GM21528 (cell line): Measurements from ENCODE around the gene FEZF1.

ENCODE experiments used
- ATAC-seq: cut with Tn5 transposase; IDR thresholded peaks from one replicate; pipeline ENCODE4 v1.9.1; 2021; ENCODE audit warnings: mild to moderate bottlenecking, moderate library complexity; ENCODE audit not compliant: unreplicated experiment, low FRiP score

Gene FEZF1

GRCh38 chr7:122304319-122304975, at the start of gene FEZF1:
FEZF1 (minus strand) TSS chr7:122304750; CDS start chr7:122304437, 313 bp downstream.
- ATAC-seq = no peak

GRCh38 chr7:122352454-122352853, 47.9 kb upstream of the FEZF1 start:
- no peak for ATAC-seq

GRCh38 chr7:122350701-122351100, 46.2 kb upstream of the FEZF1 start:
- no peak for ATAC-seq

- ATAC-seq = no peak
Measured at GRCh38 chr7:122344303-122344620, 39.7 kb upstream of the FEZF1 start.

DNA sequence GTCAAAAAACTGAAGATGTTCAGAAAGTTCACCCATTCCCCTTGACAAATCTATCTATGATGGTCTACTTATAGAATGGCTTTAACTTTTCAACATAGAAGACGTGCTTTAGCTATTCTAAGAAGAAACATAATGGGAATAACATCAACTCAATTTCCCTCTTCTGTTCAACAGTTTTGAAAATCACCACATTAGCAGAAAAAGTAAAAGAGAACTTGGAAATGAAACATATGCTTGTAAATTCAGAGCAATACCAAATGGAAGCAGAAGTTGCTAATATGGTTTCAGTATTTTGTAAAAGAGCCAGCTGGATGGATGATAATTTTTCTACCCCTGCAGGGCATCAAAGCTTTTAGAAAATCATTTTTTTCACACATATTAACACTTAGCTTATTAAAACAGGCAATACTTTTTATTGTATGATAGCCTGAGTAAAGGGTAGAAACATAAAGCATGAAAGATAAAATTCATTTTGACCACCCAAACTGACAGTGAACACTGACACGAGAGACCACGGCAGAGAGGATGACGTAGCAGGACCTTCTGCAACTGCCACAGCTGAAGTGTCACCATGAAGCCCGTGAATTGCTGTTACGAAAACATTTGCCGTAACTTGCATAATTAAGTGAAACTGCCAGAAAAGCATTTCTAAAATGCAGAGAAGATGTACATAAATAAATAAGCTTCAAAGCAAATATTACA, 39.2 kb upstream of the FEZF1 start:
- ATAC-seq = no peak

DNA sequence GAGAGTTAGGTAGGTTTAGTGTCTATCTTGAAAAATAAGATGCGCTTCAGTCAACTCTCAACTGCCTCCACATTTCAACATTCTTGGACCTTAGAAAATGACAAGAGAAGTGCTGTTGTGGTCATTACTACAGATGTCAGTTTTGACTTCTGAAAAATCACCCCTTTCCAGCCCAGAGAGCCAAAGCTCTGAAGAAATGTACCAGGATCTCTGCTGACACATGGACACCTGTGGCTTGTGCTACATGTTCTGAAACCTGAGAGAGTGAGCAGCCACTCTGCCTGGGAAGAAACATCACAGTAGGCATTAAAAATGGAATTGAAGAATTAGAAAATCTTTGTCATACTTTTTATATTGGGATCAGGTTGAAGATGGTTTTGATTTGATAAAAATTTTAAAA, 35.9 kb upstream of the FEZF1 start:
- ATAC-seq = no peak

- no peak for ATAC-seq
Measured at GRCh38 chr7:122339145-122339904, 34.8 kb upstream of the FEZF1 start.

GRCh38 chr7:122337011-122337410, 32.5 kb upstream of the FEZF1 start:
- no peak for ATAC-seq

- ATAC-seq = no peak
Measured at GRCh38 chr7:122329145-122329802, 24.7 kb upstream of the FEZF1 start.

DNA sequence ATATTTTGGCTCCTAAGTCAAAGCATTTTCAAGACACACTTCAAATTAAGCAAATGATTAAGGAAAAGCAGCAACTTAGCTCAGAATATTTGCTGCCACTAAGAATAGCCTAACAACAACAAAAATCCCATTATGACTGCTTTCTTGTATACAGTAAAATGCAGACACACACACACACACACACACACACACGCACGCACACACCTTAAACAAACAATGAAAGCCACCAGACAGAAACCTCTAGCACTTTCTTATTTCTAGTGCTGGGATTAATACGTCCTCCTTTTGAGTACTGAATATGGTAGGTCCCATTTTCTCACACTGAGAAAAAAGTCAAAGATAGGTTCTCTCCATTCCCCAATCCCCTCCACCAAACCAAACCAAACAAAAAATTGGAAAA, 23.4 kb upstream of the FEZF1 start:
- ATAC-seq = no peak

GRCh38 chr7:122316467-122317388, 12.2 kb upstream of the FEZF1 start:
- no peak for ATAC-seq

GRCh38 chr7:122315507-122316466, 11.2 kb upstream of the FEZF1 start:
- no peak for ATAC-seq

- no peak for ATAC-seq
Measured at GRCh38 chr7:122314284-122314683, 9.7 kb upstream of the FEZF1 start.

DNA sequence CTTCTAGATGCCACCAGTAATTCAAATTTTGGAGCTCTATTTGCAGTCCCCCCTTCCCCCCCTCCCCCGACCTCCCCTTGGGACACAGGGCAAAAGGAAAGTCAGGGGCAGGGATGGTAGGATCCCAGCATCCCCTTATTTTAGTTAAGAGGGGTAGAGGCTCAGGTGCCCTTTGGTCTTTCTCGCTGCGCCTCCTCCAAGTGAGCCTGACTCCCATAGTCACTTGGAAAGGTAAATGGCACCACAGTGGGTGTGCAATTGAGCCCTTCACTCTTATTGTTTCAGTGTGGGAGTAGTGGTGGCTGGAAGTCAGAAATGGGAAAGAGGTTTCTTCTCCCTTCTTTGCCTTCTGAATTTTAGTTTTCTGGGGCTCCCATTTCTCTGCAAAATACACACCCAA, 8.2 kb upstream of the FEZF1 start:
- no peak for ATAC-seq

DNA sequence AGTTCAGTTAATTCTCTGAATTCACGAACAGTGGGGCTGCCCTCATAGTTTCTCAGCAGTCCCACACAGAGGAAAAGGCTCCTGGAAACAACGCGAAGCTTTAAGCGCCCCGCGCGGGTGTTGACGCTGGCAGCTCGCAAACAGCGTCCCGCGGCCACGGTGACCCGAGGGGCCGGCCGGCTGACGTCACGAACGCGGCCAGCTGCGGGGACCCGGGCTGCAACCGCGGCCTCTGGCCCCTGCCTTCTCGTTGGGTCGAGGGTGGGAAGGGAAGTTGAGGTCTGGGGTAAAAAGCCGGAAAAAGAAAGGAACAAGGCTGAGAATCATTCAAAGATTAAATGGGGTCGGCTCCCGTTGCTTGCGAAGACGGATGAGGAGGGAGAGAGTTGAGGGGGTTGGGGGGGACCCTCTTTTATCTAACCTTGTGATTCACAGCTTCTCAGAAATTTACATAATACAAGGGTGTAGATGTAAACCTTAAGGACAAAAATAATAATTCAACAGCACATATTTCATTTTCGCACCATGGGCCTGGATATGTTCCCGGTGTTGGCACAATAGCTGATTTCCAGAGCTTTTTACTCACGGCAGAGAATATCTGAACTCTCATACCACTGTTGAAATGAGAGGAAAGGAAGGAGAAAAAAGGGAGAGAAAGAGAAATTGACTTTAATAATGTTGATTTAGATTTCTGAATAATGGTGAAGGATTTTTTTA, 7.3 kb upstream of the FEZF1 start:
- ATAC-seq = no peak

- ATAC-seq = no peak
Measured at GRCh38 chr7:122311050-122311700, 6.6 kb upstream of the FEZF1 start.

- no peak for ATAC-seq
Measured at GRCh38 chr7:122310119-122311021, 5.8 kb upstream of the FEZF1 start.
